ENCODE measurements around the gene HK1. TPM values are rescaled to one million over a fixed set of nuclear protein-coding genes. Genes with fewer than 3 reads are reported as not detected.

HK1 gene
- total RNA-seq, 1 donor from 2014 or later, result 84.0 TPM

DNA sequence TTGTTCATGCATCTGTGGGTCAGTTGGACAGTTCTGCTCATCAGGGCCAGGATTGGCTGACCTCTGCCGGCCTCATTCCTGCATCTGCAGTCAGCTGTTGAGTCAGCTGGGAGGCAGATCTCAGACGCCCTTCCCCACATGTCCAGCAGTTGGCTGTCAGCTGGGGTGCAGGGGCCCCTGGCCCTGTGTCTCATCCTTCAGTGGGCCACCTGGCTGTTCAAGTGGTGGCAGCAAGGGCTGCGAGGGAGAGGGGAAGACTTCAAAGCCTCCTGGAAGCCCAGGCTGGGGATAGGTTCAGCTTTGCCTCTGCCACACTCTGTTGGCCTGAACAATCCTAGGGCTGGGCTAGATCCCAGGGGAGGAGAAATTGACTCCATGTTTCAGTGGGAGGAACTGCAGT is 105.3 kb downstream of the HK1 start:
- Histone ChIP-seq H3K4me1 (peaks cover 15% of the 10 kb centered on the region), H3K4me3 (no peak overlapping the region), H3K36me3 (peaks cover 94% of the 10 kb centered on the region), H3K27me3 (no peaks in the 10 kb centered on the region), H3K27ac (no peak overlapping the region), H3K9me3 (no peaks in the 10 kb centered on the region)
- TF ChIP-seq, protein P1, sequence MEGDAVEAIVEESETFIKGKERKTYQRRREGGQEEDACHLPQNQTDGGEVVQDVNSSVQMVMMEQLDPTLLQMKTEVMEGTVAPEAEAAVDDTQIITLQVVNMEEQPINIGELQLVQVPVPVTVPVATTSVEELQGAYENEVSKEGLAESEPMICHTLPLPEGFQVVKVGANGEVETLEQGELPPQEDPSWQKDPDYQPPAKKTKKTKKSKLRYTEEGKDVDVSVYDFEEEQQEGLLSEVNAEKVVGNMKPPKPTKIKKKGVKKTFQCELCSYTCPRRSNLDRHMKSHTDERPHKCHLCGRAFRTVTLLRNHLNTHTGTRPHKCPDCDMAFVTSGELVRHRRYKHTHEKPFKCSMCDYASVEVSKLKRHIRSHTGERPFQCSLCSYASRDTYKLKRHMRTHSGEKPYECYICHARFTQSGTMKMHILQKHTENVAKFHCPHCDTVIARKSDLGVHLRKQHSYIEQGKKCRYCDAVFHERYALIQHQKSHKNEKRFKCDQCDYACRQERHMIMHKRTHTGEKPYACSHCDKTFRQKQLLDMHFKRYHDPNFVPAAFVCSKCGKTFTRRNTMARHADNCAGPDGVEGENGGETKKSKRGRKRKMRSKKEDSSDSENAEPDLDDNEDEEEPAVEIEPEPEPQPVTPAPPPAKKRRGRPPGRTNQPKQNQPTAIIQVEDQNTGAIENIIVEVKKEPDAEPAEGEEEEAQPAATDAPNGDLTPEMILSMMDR (IDR thresholded peaks at IDR 0.05), result no peak
- DNase-seq (no peak), ATAC-seq (peak; percentile 42)
- intact Hi-C loops (cut with DNase I), result no loop called here

DNA sequence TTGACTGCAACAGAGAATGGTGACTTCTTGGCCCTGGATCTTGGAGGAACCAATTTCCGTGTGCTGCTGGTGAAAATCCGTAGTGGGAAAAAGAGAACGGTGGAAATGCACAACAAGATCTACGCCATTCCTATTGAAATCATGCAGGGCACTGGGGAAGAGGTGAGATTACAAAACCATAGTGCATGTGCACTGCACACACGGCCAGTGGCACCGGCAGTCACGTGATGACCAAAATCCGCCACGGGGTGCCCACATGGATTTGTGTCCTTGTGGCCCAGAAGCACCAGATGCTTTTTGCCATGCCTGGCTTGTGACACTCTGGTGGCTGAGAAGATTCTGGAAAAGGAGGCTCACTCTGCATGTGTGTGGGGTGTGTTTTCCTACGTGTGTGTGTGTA is 106.0 kb downstream of the HK1 start:
- TF ChIP-seq, protein P1 (IDR thresholded peaks at IDR 0.05), result no peak
- intact Hi-C loops (cut with DNase I), result no loop called here
- no peak overlapping the region for H3K27ac ChIP-seq

DNA sequence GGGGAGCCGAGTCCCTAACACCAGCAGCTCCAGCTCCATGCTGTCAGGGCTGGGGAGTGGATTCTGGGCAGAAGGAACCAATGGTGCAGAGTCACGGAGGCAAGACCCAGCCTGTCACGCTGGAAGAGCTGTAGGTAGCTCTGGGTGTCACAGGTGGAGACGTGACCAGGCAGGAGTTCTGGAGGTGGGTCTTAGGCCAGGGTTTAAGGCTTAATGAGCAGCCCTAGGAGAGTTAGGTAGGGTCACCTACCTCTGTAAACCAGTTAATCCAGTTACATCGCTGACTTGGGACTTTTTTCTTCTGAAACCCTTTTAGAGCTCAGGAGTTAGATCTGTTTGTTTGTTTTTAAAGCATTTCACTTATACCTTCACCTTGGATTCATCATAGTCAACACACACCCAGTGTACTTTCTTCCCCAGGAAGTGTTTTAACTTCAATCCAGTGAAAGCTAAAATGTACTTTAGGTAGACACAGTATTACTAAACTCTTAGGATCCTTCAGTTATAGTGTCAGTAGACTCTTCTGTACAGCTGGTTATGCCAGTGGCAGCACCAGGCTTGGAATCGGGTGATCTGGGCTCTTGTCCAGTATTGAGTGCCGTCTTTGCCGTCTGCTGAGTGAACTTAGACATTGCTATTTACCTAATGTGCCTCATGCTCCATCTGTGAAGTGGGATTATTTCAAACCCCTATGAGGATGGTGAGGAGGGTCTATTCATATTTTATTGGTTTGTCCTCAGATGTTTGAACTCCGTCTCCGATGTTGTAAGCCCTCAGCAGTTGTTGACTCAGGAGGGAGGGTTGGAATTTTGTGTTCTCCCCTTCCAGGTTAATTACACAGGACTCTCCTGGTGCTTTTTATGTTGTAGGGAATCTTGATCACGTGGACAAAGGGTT is 107.4 kb downstream of the HK1 start:
- Histone ChIP-seq H3K27ac (peak overlapping the region; percentile 47), H3K4me1 (peaks cover 13% of the 10 kb centered on the region), H3K27me3 (no peaks in the 10 kb centered on the region), H3K36me3 (peaks cover 89% of the 10 kb centered on the region), H3K9me3 (no peaks in the 10 kb centered on the region), H3K4me3 (no peak overlapping the region)
- ATAC-seq (peak; percentile 54), DNase-seq (no peak)
- TF ChIP-seq, protein P1 (IDR thresholded peaks at IDR 0.05), result no peak
- intact Hi-C loops (cut with DNase I), result no loop called here

More for the DNA sequence above, 106.0 kb downstream of the HK1 start:
- no peak overlapping the region for H3K4me3 ChIP-seq
- H3K9me3 ChIP-seq, result no peaks in the 10 kb centered on the region
- peaks cover 94% of the 10 kb centered on the region for H3K36me3 ChIP-seq
- DNase-seq, result no peak
- no peaks in the 10 kb centered on the region for H3K27me3 ChIP-seq
- ATAC-seq, result no peak
- H3K4me1 ChIP-seq, result peaks cover 13% of the 10 kb centered on the region

DNA sequence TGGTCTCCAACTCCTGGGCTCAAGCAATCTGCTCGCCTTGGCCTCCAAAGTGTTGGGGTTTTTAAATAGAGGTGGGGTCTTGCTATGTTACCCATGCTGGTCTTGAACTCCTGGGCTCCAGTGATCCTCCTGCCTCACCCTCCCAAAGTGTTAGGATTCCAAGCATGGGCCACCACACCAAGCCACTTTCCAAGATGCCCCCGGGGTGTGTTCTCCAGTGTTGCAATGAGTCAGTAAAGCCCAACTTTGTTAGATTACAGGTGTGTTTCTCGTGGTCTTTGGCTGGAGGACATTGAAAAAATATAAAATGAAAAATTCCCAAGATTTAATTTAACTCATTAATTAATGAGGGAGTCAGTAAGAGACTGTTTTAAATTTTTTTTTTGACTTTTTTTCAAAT is 109.2 kb downstream of the HK1 start:
- intact Hi-C loops (cut with DNase I), result no loop called here
- Histone ChIP-seq H3K27me3 (no peaks in the 10 kb centered on the region), H3K4me1 (peaks cover 16% of the 10 kb centered on the region), H3K9me3 (no peaks in the 10 kb centered on the region), H3K27ac (no peak overlapping the region), H3K4me3 (no peak overlapping the region), H3K36me3 (peaks cover 94% of the 10 kb centered on the region)
- DNase-seq (no peak), ATAC-seq (no peak)
- TF ChIP-seq, protein P1 (IDR thresholded peaks at IDR 0.05), result no peak

DNA sequence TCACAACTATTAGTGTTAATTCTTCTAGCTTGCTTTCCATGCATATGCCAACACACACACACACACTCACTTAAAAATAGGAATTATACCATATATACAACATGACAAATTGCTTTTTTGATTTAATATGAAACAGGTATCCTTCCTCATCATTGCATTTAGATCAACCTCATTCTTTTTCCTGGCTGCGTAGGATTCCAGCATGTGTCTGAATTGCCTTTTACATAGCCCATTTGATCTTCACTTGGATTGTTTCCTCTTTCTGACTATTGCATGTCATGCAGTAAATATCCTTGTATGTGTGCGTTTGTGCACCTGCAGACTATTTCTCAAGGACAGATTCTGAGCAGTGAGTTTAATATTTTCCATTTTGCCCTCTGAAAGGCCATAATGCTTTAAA is 110.2 kb downstream of the HK1 start:
- Histone ChIP-seq H3K27me3 (no peaks in the 10 kb centered on the region), H3K9me3 (no peaks in the 10 kb centered on the region), H3K27ac (no peak overlapping the region), H3K4me1 (peaks cover 7% of the 10 kb centered on the region), H3K36me3 (peaks cover 90% of the 10 kb centered on the region), H3K4me3 (no peak overlapping the region)
- TF ChIP-seq, protein P1 (IDR thresholded peaks at IDR 0.05), result no peak
- DNase-seq (no peak), ATAC-seq (no peak)
- intact Hi-C loops (cut with DNase I), result no loop called here

All from upper lobe of right lung (tissue), 1 donor.